Measurements from ENCODE around the gene DGKH. TPM values are rescaled to one million over a fixed set of nuclear protein-coding genes. Genes with fewer than 3 reads are reported as not detected.
A peak's percentile ranks its signal among the peaks of the same experiment; 100 is the strongest.

Gene DGKH
- total and polyA plus RNA-seq, 2 of the 13 experiments (the other 11 are each of a cell fraction or from before 2014, with no cell fraction given) = 0.01 to 0.13 TPM

GRCh38 chr13:42109957-42110356, 61.5 kb downstream of the DGKH start:
- DNase-seq (ENCODE audit: low spot score) = no peak
- no peak overlapping the region for H3K9ac ChIP-seq (ENCODE audit: insufficient read depth, low read depth, low read length)
- TF ChIP-seq EED (CRISPR knock-in tag; IDR thresholded peaks at IDR 0.05) = no peak
- TF ChIP-seq KDM3A (CRISPR knock-in tag; IDR thresholded peaks at IDR 0.05; ENCODE audit: low read depth) = no peak
- peak in 1 of 2 experiments; percentile 56; a peak in 2 of 4 replicates for TF ChIP-seq MAFK (conservative IDR thresholded peaks at IDR 0.05 in 1 of 2, IDR thresholded peaks at IDR 0.05 in 1 of 2; ENCODE audit: low read length in 2 of 2)
- TF ChIP-seq MAFF (IDR thresholded peaks at IDR 0.05; ENCODE audit: low read depth, low read length) = peak; percentile 33; the same call in 1 of the 2 replicates
- TF ChIP-seq ZNF780A (CRISPR knock-in tag; IDR thresholded peaks at IDR 0.05) = no peak
- TF ChIP-seq THAP7 (CRISPR knock-in tag; IDR thresholded peaks at IDR 0.05) = no peak
- BruUV-seq (replicated peaks) = no TSS peak
- 72% methylated on average over 2 of the region's 2 CpGs for WGBS (ENCODE audit: low lambda C conversion rate)
- in situ Hi-C loops (cut with HindIII; ENCODE audit: extremely low pct_ligation_motif_present, low pct_unique_long_range_greater_than_20kb) (loop anchor here (5.0 to 25.0 kb wide), 2 partner anchors 443 to 698 kb away; no protein-coding TSS in a partner anchor), intact Hi-C loops (cut with micrococcal nuclease; ENCODE audit: unreplicated experiment) (loop anchor here (1.0 to 5.0 kb wide), 4 partner anchors 205 to 758 kb away; no protein-coding TSS in a partner anchor)
- no peak overlapping the region for H3K4me3 ChIP-seq (replicated peaks in 1 of 3; ENCODE audit: insufficient read depth in 1 of 3, low read depth in 2 of 3, low read length in 3 of 3)
- ChIA-PET CTCF (ENCODE audit: low intra/inter-chr PET ratio, low total read pairs) (interaction anchor here (1.4 to 1.9 kb wide), 2 partner anchors 204 to 441 kb away, joined by 6 to 28 read pairs; no protein-coding TSS in a partner anchor), POLR2A (no interaction called here)
- FAIRE-seq = no peak
- H2AFZ ChIP-seq (ENCODE audit: low read length) = no peak overlapping the region
- H4K20me1 ChIP-seq (ENCODE audit: insufficient read depth, low read length) = no peaks in the 10 kb centered on the region
- no peaks in the 10 kb centered on the region; a peak in 3 of 5 replicates for H3K27me3 ChIP-seq (ENCODE audit: control insufficient read depth in 1 of 2, insufficient read depth in 2 of 2, low read length in 2 of 2)
- no peaks in the 10 kb centered on the region for H3K79me2 ChIP-seq (ENCODE audit: insufficient read depth, low read length)
- no peak overlapping the region for H3K27ac ChIP-seq (ENCODE audit: extremely low read length, insufficient read depth, low read length)
- no peaks in the 10 kb centered on the region for H3K4me1 ChIP-seq (ENCODE audit: insufficient read depth, low read length)
- no peak overlapping the region for H3K4me2 ChIP-seq (ENCODE audit: low read depth, low read length)
- no peak for ATAC-seq
- no peaks in the 10 kb centered on the region for H3K9me3 ChIP-seq (ENCODE audit: low read length)
- H3K36me3 ChIP-seq (replicated peaks in 1 of 2; ENCODE audit: control insufficient read depth in 1 of 2, insufficient read depth in 2 of 2, low read length in 2 of 2) = no peaks in the 10 kb centered on the region
